H1 (cell line): ENCODE results near the gene GATAD2B. TPM values are rescaled to one million over a fixed set of nuclear protein-coding genes. Genes with fewer than 3 reads are reported as not detected.

ENCODE experiments used
- CTCF ChIA-PET: fragments of 300-600 bp; sonication (Branson Sonifier 250); formaldehyde crosslinking; loops from one replicate; lab custom pipeline; 2021; ENCODE audit not compliant: partially characterized antibody; lab: Charles Lee
- POLR2A ChIA-PET: fragments of 300-600 bp; sonication (Branson Sonifier 250); formaldehyde crosslinking; loops from one replicate; lab custom pipeline; 2021; ENCODE audit warnings: inconsistent platforms; ENCODE audit not compliant: partially characterized antibody; lab: Charles Lee
- DNase-seq, 2 experiments: peaks; one replicate each; pipeline versions ENCODE4 v3.0.0 to v3.0.0-alpha.2; 2010 to 2022; ENCODE audit warnings: low spot score in 2 of 2, low read depth in 1 of 2, mixed read lengths in 1 of 2
- FAIRE-seq: peaks from 2 replicates; lab custom pipeline; 2011; peaks lifted over from hg19 to GRCh38; lab: Jason Lieb, UNC
- H2AFZ ChIP-seq: 2 replicates; pipeline ENCODE4 v1.8.1; 2012; ENCODE audit warnings: low read length, inconsistent platforms
- H2AK5ac ChIP-seq: 2 replicates; pipeline ENCODE4 v1.6.1; 2013; ENCODE audit warnings: low read depth, low read length
- H2BK120ac ChIP-seq: replicated peaks from 2 replicates; pipeline ENCODE3; 2013; ENCODE audit warnings: low read depth, low read length, inconsistent platforms
- H2BK12ac ChIP-seq: 2 replicates; pipeline ENCODE4 v1.6.1; 2013; ENCODE audit warnings: low read depth, low read length
- H2BK15ac ChIP-seq: 2 replicates; pipeline ENCODE4 v1.6.1; 2013; ENCODE audit warnings: low read length
- H2BK20ac ChIP-seq: 2 replicates; pipeline ENCODE4 v1.6.1; 2013; ENCODE audit warnings: low read length
- H2BK5ac ChIP-seq: 2 replicates; pipeline ENCODE4 v1.6.1; 2013; ENCODE audit warnings: low read depth, low read length
- H3K14ac ChIP-seq: 2 replicates; pipeline ENCODE4 v1.6.1; 2013; ENCODE audit warnings: inconsistent platforms; ENCODE audit not compliant: insufficient read length
- H3K18ac ChIP-seq: 2 replicates; pipeline ENCODE4 v1.6.1; 2013; ENCODE audit warnings: low read length; ENCODE audit errors: extremely low read depth
- H3K23ac ChIP-seq: 2 replicates; pipeline ENCODE4 v1.6.1; 2013; ENCODE audit warnings: inconsistent platforms; ENCODE audit not compliant: insufficient read length
- H3K23me2 ChIP-seq: 2 replicates; pipeline ENCODE4 v1.6.1; 2013; ENCODE audit warnings: low read depth, low read length
- H3K27ac ChIP-seq: 2 replicates; pipeline ENCODE4 v1.6.1; 2011; ENCODE audit warnings: low read depth, low read length, inconsistent platforms
- H3K27me3 ChIP-seq, 4 experiments: replicated peaks in 1 of 4; 1 replicate in 1 of 4; 2 replicates in 3 of 4; pipeline versions ENCODE4 v1.6.1 to v1.8.1; 2011 to 2013; ENCODE audit warnings: low read length in 3 of 4, mild to moderate bottlenecking in 3 of 4, inconsistent platforms in 2 of 4, mixed read lengths in 2 of 4, moderate library complexity in 1 of 4; ENCODE audit not compliant: control insufficient read depth in 3 of 4, insufficient read depth in 3 of 4; ENCODE audit errors: extremely low read depth in 1 of 4
- H3K36me3 ChIP-seq, 4 experiments: 2 replicates each; pipeline versions ENCODE4 v1.6.1 to v1.8.1; 2011 to 2013; ENCODE audit warnings: mild to moderate bottlenecking in 4 of 4, low read length in 3 of 4, moderate library complexity in 2 of 4, control low read depth in 1 of 4, inconsistent platforms in 1 of 4; ENCODE audit not compliant: insufficient read depth in 4 of 4, control insufficient read depth in 2 of 4
- H3K4ac ChIP-seq: replicated peaks from 2 replicates; pipeline ENCODE3; 2013; ENCODE audit warnings: low read length, low read depth, mixed read lengths, inconsistent platforms; ENCODE audit not compliant: insufficient read length
- H3K4me1 ChIP-seq, 4 experiments: replicated peaks in 1 of 4; 1 replicate in 1 of 4; 2 replicates in 3 of 4; pipeline versions ENCODE4 v1.6.1 to v1.8.1; 2011 to 2013; ENCODE audit warnings: low read length in 3 of 4, inconsistent platforms in 2 of 4, mixed read lengths in 1 of 4; ENCODE audit not compliant: insufficient read depth in 4 of 4, control insufficient read depth in 3 of 4
- H3K4me2 ChIP-seq, 2 experiments: 2 replicates each; pipeline versions ENCODE4 v1.6.1 to v1.8.1; 2011 to 2013; ENCODE audit warnings: low read depth in 2 of 2, low read length in 2 of 2, control low read depth in 1 of 2, inconsistent platforms in 1 of 2, mild to moderate bottlenecking in 1 of 2; ENCODE audit not compliant: insufficient read depth in 1 of 2
- H3K4me3 ChIP-seq, 4 experiments: fragments of 200-600, 300-600 bp in 1 of 4; sonication (generic), shearing (Covaris generic), sonication (Bioruptor Twin) in 1 of 4; 2 replicates each; pipeline versions ENCODE4 v1.5.1 to v1.8.1; 2011 to 2016; ENCODE audit warnings: low read length in 4 of 4, low read depth in 3 of 4, control low read depth in 2 of 4, inconsistent platforms in 2 of 4, mild to moderate bottlenecking in 2 of 4, mixed read lengths in 1 of 4, moderate library complexity in 1 of 4; ENCODE audit not compliant: insufficient read depth in 2 of 4; ENCODE audit errors: extremely low read depth in 1 of 4
- H3K56ac ChIP-seq: replicated peaks from 2 replicates; pipeline ENCODE3; 2013; ENCODE audit warnings: low read depth, mild to moderate bottlenecking, mixed read lengths, low read length, inconsistent platforms; ENCODE audit not compliant: insufficient read length
- H3K79me1 ChIP-seq: 2 replicates; pipeline ENCODE4 v1.6.1; 2013; ENCODE audit warnings: low read depth, low read length, control low read depth
- H3K79me2 ChIP-seq, 2 experiments: 2 replicates each; pipeline versions ENCODE4 v1.6.1 to v1.8.1; 2012 to 2013; ENCODE audit warnings: low read length in 2 of 2, mild to moderate bottlenecking in 2 of 2, inconsistent platforms in 1 of 2; ENCODE audit not compliant: insufficient read depth in 2 of 2, control insufficient read depth in 1 of 2
- H3K9ac ChIP-seq, 4 experiments: replicated peaks in 1 of 4; 1 replicate in 1 of 4; 2 replicates in 3 of 4; pipeline versions ENCODE4 v1.6.1 to v1.8.1; 2011 to 2013; ENCODE audit warnings: low read depth in 3 of 4, low read length in 3 of 4, control low read depth in 2 of 4, mild to moderate bottlenecking in 2 of 4, moderate library complexity in 2 of 4, inconsistent platforms in 1 of 4; ENCODE audit errors: extremely low read depth in 1 of 4
- H3K9me3 ChIP-seq, 2 experiments: 2 replicates each; pipeline versions ENCODE4 v1.6.1 to v1.8.1; 2012 to 2013; ENCODE audit warnings: mild to moderate bottlenecking in 2 of 2, moderate library complexity in 2 of 2, control low read depth in 1 of 2, inconsistent platforms in 1 of 2, low read depth in 1 of 2, low read length in 1 of 2, mixed read lengths in 1 of 2; ENCODE audit not compliant: insufficient read depth in 2 of 2
- H4K20me1 ChIP-seq, 2 experiments: replicated peaks in 1 of 2; 2 replicates each; pipeline versions ENCODE3 to v1.8.1; 2011 to 2013; ENCODE audit warnings: inconsistent platforms in 2 of 2, low read length in 2 of 2, mild to moderate bottlenecking in 1 of 2; ENCODE audit not compliant: insufficient read depth in 2 of 2, control insufficient read depth in 1 of 2
- H4K5ac ChIP-seq: 2 replicates; pipeline ENCODE4 v1.6.1; 2013; ENCODE audit warnings: low read length, low read depth, mixed read lengths, inconsistent platforms; ENCODE audit not compliant: insufficient read length
- H4K8ac ChIP-seq: 2 replicates; pipeline ENCODE4 v1.8.0; 2013; ENCODE audit warnings: mild to moderate bottlenecking, moderate library complexity, low read length, inconsistent platforms; ENCODE audit not compliant: insufficient read depth; ENCODE audit errors: extremely low read depth
- H4K91ac ChIP-seq: replicated peaks from 2 replicates; pipeline ENCODE3; 2013; ENCODE audit warnings: low read length, mixed read lengths, inconsistent platforms; ENCODE audit not compliant: insufficient read length
- JUN ChIP-seq: IDR thresholded peaks from 2 replicates; pipeline ENCODE4 v1.6.1; 2011; ENCODE audit warnings: low read depth, mild to moderate bottlenecking, improper control_type of control experiment, low read length
- NANOG ChIP-seq: IDR thresholded peaks from 2 replicates; pipeline ENCODE4 v1.6.1; 2011; ENCODE audit warnings: low read length, low read depth, mild to moderate bottlenecking, inconsistent platforms; ENCODE audit not compliant: insufficient read depth, poor library complexity, severe bottlenecking
- WGBS, 2 experiments: shearing (Covaris generic) in 1 of 2; methylation state at CpG; one replicate each; pipeline versions ENCODE4 v1.1.6 to v1.1.7; 2013 to 2015; ENCODE audit warnings: low lambda C conversion rate in 2 of 2, mixed read lengths in 2 of 2, inconsistent platforms in 1 of 2, low coverage in 1 of 2, missing lambda C conversion rate in 1 of 2; ENCODE audit not compliant: insufficient replicate concordance in 2 of 2, insufficient coverage in 1 of 2, insufficient read length in 1 of 2; ENCODE audit errors: extremely low coverage in 1 of 2, missing lambda C conversion rate in 1 of 2; 5-methylcytosine and 5-hydroxymethylcytosine counted together
- polyA plus RNA-seq, 7 experiments: library from polyadenylated mRNA; depleted of rRNA in 3 of 7; stranded (reverse) in 5 of 7; unstranded in 2 of 7; fragments of >200 nt in 5 of 7; fragments of 200-250 nt in 2 of 7; gene quantifications; 1 replicate in 5 of 7; 2 replicates in 1 of 7; 4 replicates in 1 of 7; pipeline versions ENCODE4 v1.2.1 to v1.2.3, GENCODE V29; 2011 to 2013; ENCODE audit warnings: missing spikeins in 2 of 7, mixed read lengths in 2 of 7
- total RNA-seq: library from RNA; stranded (reverse); fragmentation: NEBNext Ultra II Directional; extraction: Animal tissue kit (Norgen Biotek cat#: 25700); gene quantifications from 2 replicates; pipeline ENCODE4 v1.2.1, GENCODE V29; 2021
- TF ChIP-seq, protein P1 (sequence below): IDR thresholded peaks from 2 replicates; pipeline ENCODE4 v1.6.1; 2012; ENCODE audit warnings: inconsistent platforms
- TF ChIP-seq, protein P2 (sequence below), 3 experiments: IDR thresholded peaks; 1 replicate in 2 of 3; 2 replicates in 1 of 3; pipeline versions ENCODE4 v1.5.1 to v1.6.1; 2011; ENCODE audit warnings: low read length in 3 of 3, mild to moderate bottlenecking in 3 of 3, inconsistent platforms in 2 of 3, low read depth in 1 of 3, moderate library complexity in 1 of 3; ENCODE audit not compliant: insufficient read depth in 1 of 3; ENCODE audit errors: control extremely low read depth in 1 of 3

GATAD2B gene
- total and polyA plus RNA-seq, 2 of the 8 experiments (the other 6 are each of a cell fraction or from before 2014, with no cell fraction given) = 8.4 to 39.1 TPM

GRCh38 chr1:153929981-153930948, 7.5 kb upstream of the GATAD2B start:
- Histone ChIP-seq H3K27ac (no peak overlapping the region), H2BK12ac (no peak overlapping the region), H2BK120ac (no peak overlapping the region), H2BK5ac (no peak overlapping the region), H3K4me2 (no peak overlapping the region), H3K18ac (no peak overlapping the region)
- POLR2A ChIA-PET = interaction anchor here (0.9 to 5.1 kb wide), 14 partner anchors 9 to 264 kb away, joined by 3 to 60 read pairs (median 5); partner anchors contain the start of genes CRTC2, DENND4B, RPS27 and SLC39A1
- TF ChIP-seq NANOG (no peak), JUN (no peak)
- TF ChIP-seq, protein P1, sequence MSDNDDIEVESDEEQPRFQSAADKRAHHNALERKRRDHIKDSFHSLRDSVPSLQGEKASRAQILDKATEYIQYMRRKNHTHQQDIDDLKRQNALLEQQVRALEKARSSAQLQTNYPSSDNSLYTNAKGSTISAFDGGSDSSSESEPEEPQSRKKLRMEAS = no peak
- TF ChIP-seq, protein P2, sequence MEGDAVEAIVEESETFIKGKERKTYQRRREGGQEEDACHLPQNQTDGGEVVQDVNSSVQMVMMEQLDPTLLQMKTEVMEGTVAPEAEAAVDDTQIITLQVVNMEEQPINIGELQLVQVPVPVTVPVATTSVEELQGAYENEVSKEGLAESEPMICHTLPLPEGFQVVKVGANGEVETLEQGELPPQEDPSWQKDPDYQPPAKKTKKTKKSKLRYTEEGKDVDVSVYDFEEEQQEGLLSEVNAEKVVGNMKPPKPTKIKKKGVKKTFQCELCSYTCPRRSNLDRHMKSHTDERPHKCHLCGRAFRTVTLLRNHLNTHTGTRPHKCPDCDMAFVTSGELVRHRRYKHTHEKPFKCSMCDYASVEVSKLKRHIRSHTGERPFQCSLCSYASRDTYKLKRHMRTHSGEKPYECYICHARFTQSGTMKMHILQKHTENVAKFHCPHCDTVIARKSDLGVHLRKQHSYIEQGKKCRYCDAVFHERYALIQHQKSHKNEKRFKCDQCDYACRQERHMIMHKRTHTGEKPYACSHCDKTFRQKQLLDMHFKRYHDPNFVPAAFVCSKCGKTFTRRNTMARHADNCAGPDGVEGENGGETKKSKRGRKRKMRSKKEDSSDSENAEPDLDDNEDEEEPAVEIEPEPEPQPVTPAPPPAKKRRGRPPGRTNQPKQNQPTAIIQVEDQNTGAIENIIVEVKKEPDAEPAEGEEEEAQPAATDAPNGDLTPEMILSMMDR (IDR thresholded peaks at IDR 0.05; ENCODE audit: control extremely low read depth in 1 of 3, insufficient read depth in 1 of 3, low read depth in 1 of 3, low read length in 3 of 3) = peak in 2 of 3 experiments; percentile 11 to 27; a peak in 1 of 4 replicates
- TF ChIP-seq, all 59 proteins: peak for 1
- H3K23ac ChIP-seq = no peak overlapping the region
- no peak for FAIRE-seq
- H4K8ac ChIP-seq = no peak overlapping the region
- H3K4me1 ChIP-seq = no peaks in the 10 kb centered on the region
- H4K5ac ChIP-seq = no peak overlapping the region
- H2BK15ac ChIP-seq = no peak overlapping the region
- peaks cover 3 to 31% (median 23%) of the 10 kb centered on the region in 4 experiments for H3K36me3 ChIP-seq
- no peak overlapping the region for H3K56ac ChIP-seq
- H4K91ac ChIP-seq = no peak overlapping the region
- CTCF ChIA-PET = interaction anchor here (0.7 to 2.8 kb wide), 16 partner anchors 9 to 133 kb away, joined by 3 to 14 read pairs (median 4); partner anchors contain the start of genes DENND4B and RPS27
- H3K4ac ChIP-seq = no peak overlapping the region
- H2BK20ac ChIP-seq = no peak overlapping the region
- H3K4me3 ChIP-seq = no peak overlapping the region
- no peaks in the 10 kb centered on the region for H3K27me3 ChIP-seq
- no peaks in the 10 kb centered on the region for H3K79me2 ChIP-seq
- peaks cover 0 to 5% of the 10 kb centered on the region in 2 experiments for H4K20me1 ChIP-seq
- H3K79me1 ChIP-seq = no peaks in the 10 kb centered on the region
- H2AFZ ChIP-seq = no peak overlapping the region
- no peak overlapping the region for H3K14ac ChIP-seq
- H3K9me3 ChIP-seq = no peaks in the 10 kb centered on the region
- DNase-seq = no peak
- H2AK5ac ChIP-seq = no peak overlapping the region
- H3K23me2 ChIP-seq = no peaks in the 10 kb centered on the region; the same call in 1 of the 2 replicates
- 90% methylated on average over 14 of the region's 14 CpGs; no CpG with 5 or more reads in 1 of the 2 experiments for WGBS, 2 experiments
- H3K9ac ChIP-seq = no peak overlapping the region
